HFFc6 (cell line): Measurements from ENCODE around the gene CGB7. TPM values are rescaled to one million over a fixed set of nuclear protein-coding genes. Genes with fewer than 3 reads are reported as not detected.
A peak's percentile ranks its signal among the peaks of the same experiment; 100 is the strongest.
"Not testable (repeated sequence)": the region's sequence is repeated elsewhere in the genome, so short reads cannot be mapped to it uniquely, and the experiment has no call there.

Source experiments
- DNase-seq: peaks from one replicate; pipeline ENCODE4 v3.0.0-alpha.2; 2018
- H3K27ac Mint-ChIP-seq: 2 replicates; pipeline ENCODE4 v1.8.0; 2020; ENCODE audit warnings: mild to moderate bottlenecking, mixed read lengths
- H3K27me3 Mint-ChIP-seq: 2 replicates; pipeline ENCODE4 v1.8.0; 2021; ENCODE audit warnings: mild to moderate bottlenecking, moderate library complexity, mixed read lengths; ENCODE audit not compliant: insufficient read depth
- H3K36me3 Mint-ChIP-seq: 2 replicates; pipeline ENCODE4 v1.8.0; 2021; ENCODE audit warnings: low read depth, mixed read lengths
- H3K4me1 Mint-ChIP-seq: 2 replicates; pipeline ENCODE4 v1.8.0; 2020; ENCODE audit warnings: low read depth, mixed read lengths
- H3K4me3 Mint-ChIP-seq: 2 replicates; pipeline ENCODE4 v1.8.0; 2020; ENCODE audit warnings: mild to moderate bottlenecking, moderate library complexity, mixed read lengths
- H3K9me3 Mint-ChIP-seq: 2 replicates; pipeline ENCODE4 v1.8.0; 2020; ENCODE audit warnings: mild to moderate bottlenecking, mixed read lengths
- total RNA-seq, 6 experiments: library from RNA; stranded (reverse); fragmentation: NEBNext Ultra II Directional; extraction: Animal tissue kit (Norgen Biotek cat#: 25700); gene quantifications; 2 replicates in 1 of 6; 3 replicates in 5 of 6; pipeline ENCODE4 v1.2.3, GENCODE V29; 2021
- TF ChIP-seq, protein P1 (sequence below): fragments of 200-600 bp; sonication (generic); IDR thresholded peaks from 2 replicates; pipeline ENCODE4 v1.5.0; 2021; ENCODE audit warnings: antibody characterized with exemption, mild to moderate bottlenecking

CGB7 gene
- total RNA-seq, 6 experiments from 2014 or later = 0.36 to 2.2 (median 2.1) TPM

GRCh38 chr19:49042177-49042576 is 15.4 kb downstream of the CGB7 start:
- Mint-ChIP-seq H3K27ac (peak overlapping the region; percentile 78), H3K27me3 (peaks cover 7% of the 10 kb centered on the region), H3K9me3 (no peaks in the 10 kb centered on the region), H3K36me3 (no peaks in the 10 kb centered on the region), H3K4me3 (peak overlapping the region; percentile 52; the same call in 1 of the 2 replicates), H3K4me1 (peaks cover 31% of the 10 kb centered on the region)
- TF ChIP-seq, protein P1, sequence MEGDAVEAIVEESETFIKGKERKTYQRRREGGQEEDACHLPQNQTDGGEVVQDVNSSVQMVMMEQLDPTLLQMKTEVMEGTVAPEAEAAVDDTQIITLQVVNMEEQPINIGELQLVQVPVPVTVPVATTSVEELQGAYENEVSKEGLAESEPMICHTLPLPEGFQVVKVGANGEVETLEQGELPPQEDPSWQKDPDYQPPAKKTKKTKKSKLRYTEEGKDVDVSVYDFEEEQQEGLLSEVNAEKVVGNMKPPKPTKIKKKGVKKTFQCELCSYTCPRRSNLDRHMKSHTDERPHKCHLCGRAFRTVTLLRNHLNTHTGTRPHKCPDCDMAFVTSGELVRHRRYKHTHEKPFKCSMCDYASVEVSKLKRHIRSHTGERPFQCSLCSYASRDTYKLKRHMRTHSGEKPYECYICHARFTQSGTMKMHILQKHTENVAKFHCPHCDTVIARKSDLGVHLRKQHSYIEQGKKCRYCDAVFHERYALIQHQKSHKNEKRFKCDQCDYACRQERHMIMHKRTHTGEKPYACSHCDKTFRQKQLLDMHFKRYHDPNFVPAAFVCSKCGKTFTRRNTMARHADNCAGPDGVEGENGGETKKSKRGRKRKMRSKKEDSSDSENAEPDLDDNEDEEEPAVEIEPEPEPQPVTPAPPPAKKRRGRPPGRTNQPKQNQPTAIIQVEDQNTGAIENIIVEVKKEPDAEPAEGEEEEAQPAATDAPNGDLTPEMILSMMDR = no peak
- no peak for DNase-seq

DNA sequence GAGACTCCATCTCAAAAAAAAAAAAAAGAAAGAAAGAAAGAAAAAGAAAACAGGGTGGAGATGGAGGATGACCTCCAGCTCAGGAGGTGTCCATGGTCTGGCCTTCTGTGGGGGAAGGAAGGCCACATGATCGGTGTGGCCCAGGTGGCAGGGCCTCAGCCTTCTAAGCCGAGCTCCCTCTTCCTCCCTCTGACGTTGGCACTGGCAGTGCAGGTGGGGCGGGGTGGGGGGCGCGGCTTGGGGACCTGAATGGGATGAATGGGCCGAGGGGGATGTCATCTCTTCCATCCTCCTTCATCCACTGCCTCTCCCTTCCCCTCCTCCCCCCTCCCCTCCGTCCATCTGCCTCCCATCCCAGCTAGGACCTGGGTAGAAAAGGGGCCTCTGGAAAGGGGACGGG is 17.8 kb downstream of the CGB7 start:
- not testable (repeated sequence) for DNase-seq, H3K36me3 Mint-ChIP-seq, H3K9me3 Mint-ChIP-seq, H3K4me3 Mint-ChIP-seq, H3K27ac Mint-ChIP-seq, H3K27me3 Mint-ChIP-seq
- H3K4me1 Mint-ChIP-seq = peaks cover 31% of the 10 kb centered on the region

DNA sequence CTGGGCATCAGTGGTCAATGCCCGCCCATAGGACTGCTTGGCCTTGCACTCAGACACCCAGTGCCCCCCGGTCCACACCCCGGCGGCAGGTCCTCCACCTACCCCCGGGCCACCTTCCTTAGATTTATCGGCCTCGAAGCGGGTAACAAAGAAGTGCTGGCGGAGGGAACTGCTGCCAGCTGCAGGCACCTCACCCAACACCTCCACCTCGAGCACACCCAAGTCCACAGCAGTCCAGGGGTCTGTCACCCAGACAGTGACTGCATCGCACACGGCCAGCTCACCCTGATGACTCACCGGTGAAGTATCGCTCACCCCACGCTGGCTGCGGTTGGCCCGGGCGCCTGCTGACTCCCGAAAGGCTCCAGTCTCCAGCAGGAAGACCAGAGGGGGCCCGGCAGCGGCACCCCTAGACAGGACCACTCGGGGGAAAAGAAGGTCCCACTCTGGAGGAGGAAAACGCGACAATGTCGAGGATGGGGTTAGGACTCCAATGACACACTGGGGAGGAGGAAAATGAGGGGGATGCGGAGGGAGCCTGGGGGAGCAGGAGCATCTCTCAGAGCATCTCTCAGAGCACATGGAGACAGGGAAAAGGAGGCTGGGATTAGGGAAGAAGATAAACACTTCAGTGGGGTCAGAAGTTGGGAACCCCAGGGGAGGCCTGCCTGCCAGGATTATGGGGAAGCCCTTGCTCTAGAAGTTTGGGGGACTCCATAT is 18.8 kb downstream of the CGB7 start:
- Mint-ChIP-seq H3K4me1 (peaks cover 31% of the 10 kb centered on the region), H3K4me3 (peak overlapping the region; percentile 78), H3K27ac (peak overlapping the region; percentile 97)
- not testable (repeated sequence) for H3K36me3 Mint-ChIP-seq, H3K27me3 Mint-ChIP-seq, H3K9me3 Mint-ChIP-seq
- DNase-seq = peak; percentile 70

GRCh38 chr19:49038111-49038510 is 19.4 kb downstream of the CGB7 start:
- DNase-seq, H3K4me3 Mint-ChIP-seq, H3K27me3 Mint-ChIP-seq, H3K36me3 Mint-ChIP-seq, H3K9me3 Mint-ChIP-seq: not testable (repeated sequence)
- Mint-ChIP-seq H3K27ac (peak overlapping the region; percentile 97; the same call in 1 of the 2 replicates), H3K4me1 (peaks cover 30% of the 10 kb centered on the region)

GRCh38 chr19:49036815-49037214 is 20.7 kb downstream of the CGB7 start, which contains the start of gene CGB1:
Gene CGB1, minus strand, starts transcription at chr19:49036895. Its CDS starts 184 bp downstream, at chr19:49036711.
- H3K9me3 Mint-ChIP-seq, H3K36me3 Mint-ChIP-seq, H3K4me3 Mint-ChIP-seq, H3K27ac Mint-ChIP-seq, DNase-seq, H3K27me3 Mint-ChIP-seq: not testable (repeated sequence)
- TF ChIP-seq, protein P1 = peak; percentile 72
- peaks cover 17% of the 10 kb centered on the region for H3K4me1 Mint-ChIP-seq

- TF ChIP-seq, protein P1 = peak; percentile 70
- H3K36me3 Mint-ChIP-seq, H3K4me3 Mint-ChIP-seq, H3K27ac Mint-ChIP-seq, H3K9me3 Mint-ChIP-seq, DNase-seq, H3K27me3 Mint-ChIP-seq: not testable (repeated sequence)
- peaks cover 15% of the 10 kb centered on the region for H3K4me1 Mint-ChIP-seq
Measured at GRCh38 chr19:49031642-49032301, 25.8 kb downstream of the CGB7 start, which contains the start of gene CGB2. Gene CGB2, plus strand, starts transcription at chr19:49031890. Its CDS starts 206 bp downstream, at chr19:49032096.

GRCh38 chr19:49030323-49030722 is 27.2 kb downstream of the CGB7 start:
- not testable (repeated sequence) for H3K9me3 Mint-ChIP-seq, H3K27me3 Mint-ChIP-seq, H3K4me3 Mint-ChIP-seq, H3K27ac Mint-ChIP-seq, H3K36me3 Mint-ChIP-seq, DNase-seq
- peaks cover 23% of the 10 kb centered on the region for H3K4me1 Mint-ChIP-seq

DNA sequence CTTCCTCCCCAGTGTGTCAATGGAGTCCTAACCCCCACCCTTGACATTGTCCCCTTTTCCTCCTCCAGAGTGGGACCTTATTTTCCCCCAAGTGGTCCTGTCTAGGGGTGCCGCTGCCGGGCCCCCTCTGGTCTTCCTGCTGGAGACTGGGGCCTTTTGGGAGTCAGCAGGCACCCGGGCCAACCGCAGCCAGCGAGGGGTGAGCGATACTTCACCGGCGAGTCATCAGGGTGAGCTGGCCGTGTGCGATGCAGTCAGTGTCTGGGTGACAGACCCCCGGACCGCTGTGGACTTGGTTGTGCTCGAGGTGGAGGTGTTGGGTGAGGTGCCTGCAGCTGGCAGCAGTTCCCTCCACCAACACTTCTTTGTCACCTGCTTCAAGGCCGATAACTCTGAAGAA is 27.8 kb downstream of the CGB7 start:
- not testable (repeated sequence) for H3K4me3 Mint-ChIP-seq

GRCh38 chr19:49028686-49029085 is 28.9 kb downstream of the CGB7 start:
- not testable (repeated sequence) for H3K27me3 Mint-ChIP-seq, H3K27ac Mint-ChIP-seq, H3K36me3 Mint-ChIP-seq, H3K9me3 Mint-ChIP-seq, DNase-seq, H3K4me3 Mint-ChIP-seq
- peaks cover 28% of the 10 kb centered on the region for H3K4me1 Mint-ChIP-seq

More for the DNA sequence above, 27.8 kb downstream of the CGB7 start:
- not testable (repeated sequence) for DNase-seq, H3K9me3 Mint-ChIP-seq, H3K27me3 Mint-ChIP-seq, H3K36me3 Mint-ChIP-seq
- Mint-ChIP-seq H3K27ac (peak overlapping the region; percentile 77; the same call in 1 of the 2 replicates), H3K4me1 (peaks cover 28% of the 10 kb centered on the region)

DNA sequence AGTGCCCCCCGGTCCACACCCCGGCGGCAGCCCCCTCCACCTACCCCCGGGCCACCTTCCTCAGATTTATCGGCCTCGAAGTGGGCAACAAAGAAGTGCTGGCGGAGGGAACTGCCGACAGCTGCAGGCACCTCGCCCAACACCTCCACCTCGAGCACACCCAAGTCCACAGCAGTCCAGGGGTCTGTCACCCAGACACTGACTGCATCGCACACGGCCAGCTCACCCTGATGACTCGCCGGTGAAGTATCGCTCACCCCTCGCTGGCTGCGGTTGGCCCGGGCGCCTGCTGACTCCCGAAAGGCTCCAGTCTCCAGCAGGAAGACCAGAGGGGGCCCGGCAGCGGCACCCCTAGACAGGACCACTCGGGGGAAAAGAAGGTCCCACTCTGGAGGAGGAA is 31.9 kb downstream of the CGB7 start:
- H3K27me3 Mint-ChIP-seq, H3K36me3 Mint-ChIP-seq, DNase-seq, H3K9me3 Mint-ChIP-seq: not testable (repeated sequence)
- Mint-ChIP-seq H3K27ac (peak overlapping the region; percentile 92), H3K4me3 (peak overlapping the region; percentile 65; the same call in 1 of the 2 replicates), H3K4me1 (peaks cover 43% of the 10 kb centered on the region)

GRCh38 chr19:49025088-49025487 is 32.5 kb downstream of the CGB7 start:
- H3K9me3 Mint-ChIP-seq = not testable (repeated sequence)

More at GRCh38 chr19:49025088-49025487, 32.5 kb downstream of the CGB7 start:
- H3K4me1 Mint-ChIP-seq = peaks cover 41% of the 10 kb centered on the region
- H3K27me3 Mint-ChIP-seq, H3K27ac Mint-ChIP-seq, DNase-seq, H3K4me3 Mint-ChIP-seq, H3K36me3 Mint-ChIP-seq: not testable (repeated sequence)
